Stomach (tissue), 4 donors: Measurements from ENCODE around the gene TNNT1.

Experiments
- POLR2A ChIP-seq, 4 donors: fragments of 450-650 bp; IDR thresholded peaks; one replicate each; pipeline ENCODE4 v1.6.1; 2016; ENCODE audit warnings: antibody characterized with exemption in 4 of 4, control low read depth in 2 of 4, mild to moderate bottlenecking in 1 of 4, moderate library complexity in 1 of 4
- POLR2AphosphoS5 ChIP-seq, 3 donors: sonication (generic); formaldehyde crosslinking; IDR thresholded peaks; one replicate each; pipeline ENCODE4 v1.6.1; 2016; ENCODE audit warnings: antibody characterized with exemption in 3 of 3
- TF ChIP-seq, protein P1 (sequence below), 7 experiments: fragments of 450-650 bp in 4 of 7; fragments of 200-600 bp in 3 of 7; sonication (generic) in 3 of 7; IDR thresholded peaks; one replicate each; pipeline ENCODE4 v1.5.1; 2016 to 2019; ENCODE audit warnings: antibody characterized with exemption in 7 of 7, control low read depth in 2 of 7, mild to moderate bottlenecking in 1 of 7

DNA sequence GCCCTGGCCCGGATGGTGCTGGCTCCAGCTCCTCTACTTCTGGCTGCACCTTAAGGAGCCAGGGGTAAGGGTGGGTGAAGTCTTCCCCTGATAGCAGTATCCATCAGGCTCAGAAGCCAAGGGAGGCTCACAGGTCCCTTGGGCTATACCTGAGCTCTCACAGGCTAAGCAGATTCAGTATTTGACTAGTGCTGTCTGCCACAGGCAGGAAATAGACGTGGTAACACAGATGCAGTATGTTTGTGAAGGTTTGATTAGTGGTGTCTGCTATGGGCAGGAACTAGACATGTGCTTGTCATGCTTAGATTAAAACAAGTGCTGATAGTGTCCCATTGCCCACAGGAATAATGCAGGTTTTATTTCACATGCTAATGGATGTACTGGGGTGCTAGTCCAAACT, 27.1 kb upstream of the TNNT1 start:
- TF ChIP-seq POLR2A (IDR thresholded peaks at IDR 0.05), result no peak
- TF ChIP-seq, protein P1, sequence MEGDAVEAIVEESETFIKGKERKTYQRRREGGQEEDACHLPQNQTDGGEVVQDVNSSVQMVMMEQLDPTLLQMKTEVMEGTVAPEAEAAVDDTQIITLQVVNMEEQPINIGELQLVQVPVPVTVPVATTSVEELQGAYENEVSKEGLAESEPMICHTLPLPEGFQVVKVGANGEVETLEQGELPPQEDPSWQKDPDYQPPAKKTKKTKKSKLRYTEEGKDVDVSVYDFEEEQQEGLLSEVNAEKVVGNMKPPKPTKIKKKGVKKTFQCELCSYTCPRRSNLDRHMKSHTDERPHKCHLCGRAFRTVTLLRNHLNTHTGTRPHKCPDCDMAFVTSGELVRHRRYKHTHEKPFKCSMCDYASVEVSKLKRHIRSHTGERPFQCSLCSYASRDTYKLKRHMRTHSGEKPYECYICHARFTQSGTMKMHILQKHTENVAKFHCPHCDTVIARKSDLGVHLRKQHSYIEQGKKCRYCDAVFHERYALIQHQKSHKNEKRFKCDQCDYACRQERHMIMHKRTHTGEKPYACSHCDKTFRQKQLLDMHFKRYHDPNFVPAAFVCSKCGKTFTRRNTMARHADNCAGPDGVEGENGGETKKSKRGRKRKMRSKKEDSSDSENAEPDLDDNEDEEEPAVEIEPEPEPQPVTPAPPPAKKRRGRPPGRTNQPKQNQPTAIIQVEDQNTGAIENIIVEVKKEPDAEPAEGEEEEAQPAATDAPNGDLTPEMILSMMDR (IDR thresholded peaks at IDR 0.05), result no peak
- TF ChIP-seq POLR2AphosphoS5 (IDR thresholded peaks at IDR 0.05), result no peak
